ENCODE measurements around the gene POTEF. TPM values are rescaled to one million over a fixed set of nuclear protein-coding genes. Genes with fewer than 3 reads are reported as not detected.
"Not testable (repeated sequence)": the region's sequence is repeated elsewhere in the genome, so short reads cannot be mapped to it uniquely, and the experiment has no call there.

The POTEF gene
- total RNA-seq, 1 donor from 2014 or later: not detected

DNA sequence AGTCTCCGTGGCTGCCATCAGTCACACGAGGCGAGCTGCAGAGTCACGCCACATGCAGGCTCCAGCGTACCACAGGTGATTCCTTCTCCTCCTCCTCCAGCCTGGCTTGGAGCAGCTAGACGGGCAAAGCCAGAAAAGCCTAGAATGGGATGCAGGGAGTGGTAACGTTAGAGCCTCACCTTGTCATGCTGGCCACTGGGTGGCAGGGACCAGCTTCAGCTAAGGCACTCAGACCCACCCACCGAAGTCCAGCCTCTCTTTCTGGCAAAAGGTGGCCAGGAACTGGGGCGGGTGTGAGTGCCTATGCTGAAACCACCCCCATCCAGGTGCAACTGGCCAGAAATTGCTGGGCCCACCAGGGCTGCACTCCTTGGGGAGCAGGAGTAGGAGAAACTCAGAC is 1.3 kb downstream of the POTEF start:
- not testable (repeated sequence) for ATAC-seq

DNA sequence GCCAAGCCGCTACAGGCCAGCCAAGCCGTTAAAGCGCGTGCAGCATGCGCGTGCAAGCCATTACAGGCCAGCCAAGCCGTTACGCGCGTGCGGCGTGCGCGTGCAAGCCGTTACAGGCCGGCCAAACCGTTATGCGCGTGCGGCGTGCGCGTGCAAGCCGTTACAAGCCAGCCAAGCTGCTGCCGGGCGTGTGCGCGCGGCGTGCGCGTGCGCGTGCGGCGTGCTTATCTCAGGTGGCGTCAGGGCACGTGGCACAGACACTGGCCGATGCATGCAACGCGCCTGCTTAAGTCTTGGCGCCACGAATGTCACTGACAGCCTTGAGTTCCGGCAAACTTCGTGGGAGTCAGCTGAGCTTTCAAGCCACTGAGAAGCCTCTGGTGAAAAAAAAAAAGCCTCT is 8.1 kb downstream of the POTEF start:
- ATAC-seq: not testable (repeated sequence)

DNA sequence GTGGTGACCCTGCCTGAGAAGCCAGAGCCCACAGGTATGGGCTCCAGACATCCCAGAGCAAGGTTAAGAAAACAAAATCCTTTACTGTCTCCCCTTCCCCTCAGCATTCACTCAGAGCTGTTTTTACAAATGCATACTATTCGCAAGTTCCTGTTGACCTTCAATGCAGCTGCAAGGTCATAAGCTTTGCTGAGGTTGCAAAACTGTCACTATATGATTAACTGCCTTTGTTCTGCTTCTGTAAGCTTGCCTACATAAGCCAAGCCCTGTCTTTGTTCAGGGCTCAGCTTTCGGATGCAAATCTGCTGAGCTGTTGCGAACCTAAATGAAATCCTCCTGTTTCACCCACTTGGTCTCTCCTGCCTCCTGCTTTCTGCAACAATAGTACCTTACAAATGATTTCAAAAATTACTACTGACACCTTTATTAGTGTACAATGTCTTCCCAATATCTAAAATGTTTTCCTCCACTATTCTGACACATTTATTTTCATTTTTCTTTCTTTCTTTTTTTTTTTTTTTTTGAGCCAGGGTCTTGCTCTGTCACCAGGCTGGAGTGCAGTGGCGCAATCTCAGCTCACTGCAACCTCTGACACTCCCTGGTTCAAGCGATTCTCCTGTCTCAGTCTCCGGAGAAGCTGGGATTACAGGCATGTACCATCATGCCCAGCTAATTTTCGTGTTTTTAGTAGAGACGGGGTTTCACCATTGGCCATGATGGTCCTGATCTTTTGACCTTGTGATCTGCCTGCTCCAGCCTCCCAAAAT is 26.2 kb downstream of the POTEF start:
- ATAC-seq: not testable (repeated sequence)

DNA sequence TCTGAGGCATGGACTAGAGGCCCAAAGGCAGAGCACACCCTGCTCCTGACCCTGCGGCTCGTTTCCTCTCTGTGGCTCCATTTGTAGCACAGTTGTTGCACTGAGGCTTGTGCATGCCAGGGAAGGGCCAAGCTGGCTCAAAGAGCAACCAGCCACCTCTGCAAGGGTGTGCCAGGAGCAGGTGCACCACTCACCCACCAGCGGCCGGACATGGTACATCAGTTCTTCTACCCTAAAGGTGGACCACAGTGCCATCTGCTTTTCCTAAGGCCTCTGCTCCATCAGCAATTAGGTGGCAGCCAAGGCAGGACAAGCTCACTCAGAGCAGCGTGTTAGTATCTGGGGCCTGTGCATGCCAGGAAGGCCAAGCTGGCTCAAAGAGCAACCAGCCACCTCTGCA is 66.4 kb downstream of the POTEF start:
- not testable (repeated sequence) for ATAC-seq

DNA sequence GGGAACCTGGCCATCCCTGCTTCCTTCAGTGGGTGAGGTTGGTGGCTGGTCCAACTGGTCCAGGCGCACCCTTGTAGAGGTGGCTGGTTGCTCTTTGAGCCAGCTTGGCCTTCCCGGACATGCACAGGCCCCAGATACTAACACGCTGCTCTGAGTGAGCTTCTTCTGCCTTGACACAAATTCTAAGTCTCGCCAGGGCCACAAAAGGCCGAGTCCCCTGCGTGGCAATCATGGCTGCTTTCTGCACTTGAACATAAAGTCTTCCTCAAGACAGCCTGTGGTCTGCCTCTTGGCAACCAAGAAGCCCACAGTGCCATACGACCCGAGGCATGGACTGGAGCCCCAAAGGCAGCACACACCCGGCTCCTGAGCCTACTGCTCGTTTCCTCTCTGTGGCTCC is 69.0 kb downstream of the POTEF start:
- not testable (repeated sequence) for ATAC-seq

DNA sequence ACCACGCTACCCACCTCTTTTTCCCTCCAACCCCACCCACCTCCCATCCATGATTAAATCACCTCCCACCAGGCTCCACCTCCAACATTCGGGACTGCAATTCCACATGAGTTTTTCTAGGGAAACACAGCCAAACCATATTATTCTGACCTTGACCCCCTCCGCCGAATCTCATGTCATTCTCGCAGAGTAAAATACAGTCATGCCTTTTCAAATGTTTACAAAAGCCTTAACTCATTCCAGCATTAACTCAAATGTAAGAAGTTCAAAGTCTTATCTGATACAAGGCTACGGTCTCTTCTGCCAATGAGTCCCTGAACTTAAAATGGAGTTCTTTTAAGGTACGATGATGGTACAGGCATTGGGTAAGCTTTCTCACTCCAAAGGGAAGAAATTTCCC is 72.7 kb downstream of the POTEF start:
- not testable (repeated sequence) for ATAC-seq

DNA sequence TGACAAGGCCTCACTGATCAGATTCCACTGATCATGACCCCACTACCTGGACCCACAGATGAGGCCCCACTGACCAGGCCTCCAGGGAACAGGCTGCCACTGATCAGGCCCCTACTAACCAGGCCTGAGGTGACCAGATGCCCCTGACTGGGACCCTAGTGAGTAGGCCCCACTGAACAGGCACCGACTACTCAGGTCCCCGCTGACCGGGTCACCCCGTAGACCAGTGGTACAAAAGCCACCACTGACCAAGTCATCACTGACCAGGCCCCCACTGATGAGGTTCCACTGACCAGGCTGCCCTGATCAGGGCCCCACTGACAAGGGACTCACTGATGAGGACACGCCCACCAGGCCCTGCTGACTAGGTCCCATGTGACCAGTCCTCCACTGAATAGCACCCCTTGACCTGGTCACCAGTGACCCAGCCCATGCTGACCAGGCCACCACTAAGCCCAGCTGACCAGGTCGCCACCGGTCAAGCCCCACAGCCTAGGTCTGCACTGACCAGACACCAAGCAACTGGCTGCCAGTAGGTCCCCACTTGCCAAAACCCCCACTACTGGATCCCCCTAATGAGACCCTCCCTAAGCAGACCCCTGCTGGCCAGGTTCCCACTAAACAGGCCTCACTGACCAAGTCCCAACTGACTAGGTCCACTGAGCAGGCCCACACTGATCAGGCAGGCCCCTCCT is 75.7 kb downstream of the POTEF start:
- ATAC-seq: not testable (repeated sequence)

DNA sequence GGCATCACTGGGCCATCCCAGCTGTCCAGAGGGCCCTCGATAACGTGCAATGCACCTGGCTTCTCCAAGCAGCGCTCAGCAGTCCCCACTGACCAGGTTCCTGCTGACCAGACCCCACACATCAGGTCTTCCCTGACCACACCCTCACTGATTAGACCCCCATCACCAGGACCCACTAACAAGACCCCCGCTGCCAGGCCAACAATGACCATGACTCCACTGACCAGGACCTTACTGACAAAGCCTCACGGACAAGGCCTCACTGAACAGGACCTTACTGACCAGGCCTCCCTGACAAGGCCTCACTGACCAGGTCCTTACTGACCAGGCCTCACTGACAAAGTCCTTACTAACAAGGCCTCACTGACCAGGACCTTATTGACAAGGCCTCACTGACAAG is 76.6 kb downstream of the POTEF start:
- not testable (repeated sequence) for ATAC-seq

DNA sequence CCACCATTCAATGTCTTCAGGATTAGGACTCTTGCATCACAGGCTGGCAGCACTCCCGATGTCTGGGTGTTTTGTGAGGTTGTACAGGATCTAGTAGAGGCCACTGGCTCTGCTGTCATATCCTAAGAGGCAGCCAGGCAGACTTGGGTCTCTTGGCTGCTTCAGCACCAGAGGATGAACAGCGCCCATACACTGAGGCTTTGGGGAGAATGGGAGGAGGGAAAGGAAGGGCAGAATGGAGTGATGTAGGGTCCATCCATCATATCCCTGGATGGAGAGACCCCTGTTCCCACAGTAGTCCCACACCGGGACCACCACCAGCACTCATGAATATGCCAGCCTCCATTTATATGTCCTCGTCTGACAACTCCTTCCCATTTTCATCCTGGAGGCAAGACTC is 80.6 kb downstream of the POTEF start:
- not testable (repeated sequence) for ATAC-seq

DNA sequence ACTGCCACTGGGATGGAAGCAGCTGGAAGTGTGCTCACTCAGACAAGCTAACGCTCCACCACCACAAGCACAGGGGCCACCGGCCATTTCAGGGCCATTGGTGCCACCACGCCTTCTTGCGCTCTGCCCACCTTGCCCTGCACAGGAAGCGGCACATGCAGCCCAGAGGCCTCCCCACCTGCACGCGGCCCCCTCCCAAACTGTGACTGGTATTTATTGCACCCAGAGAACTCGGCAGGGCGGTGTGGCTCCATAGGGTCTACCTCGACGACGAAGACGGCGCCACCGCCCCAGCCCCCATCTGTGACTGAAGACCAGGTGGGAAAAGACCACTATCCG is 90.8 kb downstream of the POTEF start:
- ATAC-seq: not testable (repeated sequence)

DNA sequence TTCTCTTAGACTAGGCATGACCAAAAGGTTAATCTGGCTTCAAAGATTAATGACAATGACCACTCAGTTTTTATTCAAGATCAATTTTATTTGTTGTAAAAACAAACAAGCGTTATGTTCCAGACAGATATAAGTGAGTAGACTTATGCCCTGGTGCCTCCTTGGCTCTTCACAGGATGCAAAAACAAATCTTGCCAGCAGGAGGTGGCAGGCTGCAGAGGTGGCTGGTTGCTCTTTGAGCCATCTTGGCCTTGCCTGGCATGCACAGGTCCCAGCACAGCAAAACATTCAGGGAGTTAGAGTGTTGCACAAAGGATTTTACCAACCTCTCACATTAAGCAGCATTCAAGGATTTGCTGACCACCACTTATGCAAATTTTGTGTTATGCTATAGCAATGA is 103.1 kb downstream of the POTEF start:
- not testable (repeated sequence) for ATAC-seq

Other genes with a start within 250 kb of the POTEF start
- not detected for gene RAB6C, start 149.6 kb downstream of the POTEF start, total RNA-seq
- 0.40 TPM for gene CCDC74B, start 15.9 kb upstream of the POTEF start, total RNA-seq
- 29.6 TPM for gene SMPD4, start 52.4 kb upstream of the POTEF start, total RNA-seq
- 270 TPM for gene MZT2B, start 53.0 kb upstream of the POTEF start, total RNA-seq
- not detected for gene TUBA3E, start 69.2 kb upstream of the POTEF start, total RNA-seq
- gene IMP4, start 213.7 kb upstream of the POTEF start, total RNA-seq: 47.5 TPM
- gene PTPN18, start 226.8 kb upstream of the POTEF start, total RNA-seq: 19.8 TPM